ENCODE results near the gene NCKAP5L.
"Not testable (repeated sequence)": the region's sequence is repeated elsewhere in the genome, so short reads cannot be mapped to it uniquely, and the experiment has no call there.

NCKAP5L gene

DNA sequence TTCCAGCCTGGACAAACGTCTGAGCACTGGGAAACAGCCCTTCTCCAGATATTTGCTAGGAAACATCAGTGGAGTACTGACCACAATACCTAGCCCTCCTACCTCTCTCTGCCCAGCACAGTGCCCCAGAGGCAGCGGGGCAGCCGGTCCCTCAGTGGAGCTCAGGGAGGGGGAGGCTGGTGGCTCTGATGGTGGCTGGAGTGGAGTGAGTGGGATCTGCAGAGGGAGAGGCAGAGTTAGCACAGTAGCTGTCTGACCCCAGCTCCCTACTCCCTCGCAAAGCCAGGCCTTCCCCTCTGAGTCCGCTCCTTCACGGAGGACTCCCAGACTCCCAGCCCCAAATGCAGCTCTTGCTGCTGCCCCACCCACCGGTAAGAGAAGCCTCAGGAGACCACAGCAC is 30.0 kb downstream of the NCKAP5L start:
- DNase-seq = no peak

- no peak for DNase-seq
Measured at GRCh38 chr12:49797449-49797776, 30.8 kb downstream of the NCKAP5L start.

DNA sequence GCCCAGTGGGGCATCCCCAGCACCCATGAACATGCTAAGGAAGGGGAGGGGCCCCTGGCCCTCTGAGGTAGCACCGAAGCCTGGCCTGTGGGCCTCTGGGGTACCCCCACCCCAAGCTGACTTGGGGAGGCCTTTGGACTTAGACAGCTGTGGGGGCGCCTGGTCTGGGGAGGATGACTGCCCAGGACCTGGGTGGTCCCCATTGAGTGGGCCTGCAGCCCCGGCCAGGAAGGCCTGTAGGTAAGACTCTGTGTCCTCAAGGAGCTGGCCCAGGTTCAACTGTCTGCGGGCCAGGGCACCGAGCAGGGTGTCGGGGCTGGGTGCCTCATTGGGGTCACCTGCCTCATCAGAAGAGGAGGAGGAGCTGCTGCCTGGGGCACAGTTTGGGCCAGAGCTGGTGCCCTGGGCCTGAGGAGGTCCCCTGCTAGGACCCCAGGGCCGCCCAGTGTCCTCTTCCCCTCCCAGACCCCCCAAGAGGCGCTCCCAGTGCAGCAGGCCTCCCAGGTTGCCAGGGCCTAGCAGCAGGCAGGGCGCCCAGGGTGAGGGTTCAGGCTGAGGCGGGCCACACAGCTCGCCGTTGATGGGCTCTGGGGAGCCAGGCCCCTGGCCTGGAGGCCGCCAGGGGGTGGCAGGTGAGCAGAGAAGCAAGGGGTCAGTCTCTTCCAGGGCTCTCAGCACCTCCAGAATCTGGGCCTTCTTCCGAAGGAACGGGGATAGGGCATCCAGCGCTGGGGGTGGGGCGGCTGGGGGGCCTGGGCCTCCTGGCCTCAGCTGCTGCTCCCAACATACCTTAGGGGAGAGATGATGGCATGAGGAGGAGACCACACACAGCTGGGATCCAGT is 31.4 kb downstream of the NCKAP5L start:
- DNase-seq = no peak

GRCh38 chr12:49796155-49796554 is 32.1 kb downstream of the NCKAP5L start:
- no peak for DNase-seq

DNA sequence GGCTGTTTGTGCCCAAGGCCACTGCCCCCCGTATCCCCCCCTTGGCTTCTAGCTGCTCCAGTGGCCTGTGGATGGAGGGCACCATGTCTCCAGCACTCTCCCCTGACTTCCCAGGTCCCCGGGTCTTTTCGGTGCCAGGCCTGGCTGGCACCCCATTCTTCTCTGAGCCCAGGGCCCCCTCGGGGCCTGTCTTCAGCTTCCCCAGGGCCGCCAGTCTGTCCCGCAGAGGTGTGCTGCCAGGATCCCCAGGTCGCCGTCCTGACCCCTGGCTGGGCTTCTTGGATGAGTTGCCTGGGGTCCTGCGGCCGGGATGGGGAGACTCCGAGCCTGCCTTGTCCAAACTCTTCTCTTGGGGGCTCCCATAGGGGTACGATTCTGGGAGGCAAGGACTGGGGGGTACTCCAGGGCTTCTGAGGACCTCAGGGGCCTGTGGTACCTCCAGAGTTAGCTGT is 32.5 kb downstream of the NCKAP5L start:
- no peak for DNase-seq

- no peak for DNase-seq
Measured at GRCh38 chr12:49794811-49795653, 33.2 kb downstream of the NCKAP5L start.

GRCh38 chr12:49794021-49794420 is 34.2 kb downstream of the NCKAP5L start:
- DNase-seq = no peak

DNA sequence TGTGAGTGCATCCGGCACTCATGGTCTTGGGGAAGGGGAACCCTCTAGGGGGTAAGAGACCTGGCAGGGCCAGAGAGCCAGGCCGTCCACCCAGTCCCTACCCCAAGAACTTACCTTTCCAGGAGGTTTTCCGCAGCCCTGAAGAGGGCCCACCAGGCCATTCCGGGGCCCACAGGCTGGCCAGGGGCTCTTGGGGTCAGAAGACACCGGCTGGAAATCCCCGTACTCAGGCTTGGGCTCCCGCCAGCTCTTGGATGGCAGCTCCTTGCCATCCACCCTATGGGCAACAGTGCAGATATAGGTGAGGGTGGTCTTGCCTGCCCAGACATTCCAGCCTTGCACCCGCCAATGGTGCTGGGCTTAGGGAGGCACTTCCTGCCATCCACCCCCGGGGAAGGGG is 34.6 kb downstream of the NCKAP5L start:
- no peak for DNase-seq

DNA sequence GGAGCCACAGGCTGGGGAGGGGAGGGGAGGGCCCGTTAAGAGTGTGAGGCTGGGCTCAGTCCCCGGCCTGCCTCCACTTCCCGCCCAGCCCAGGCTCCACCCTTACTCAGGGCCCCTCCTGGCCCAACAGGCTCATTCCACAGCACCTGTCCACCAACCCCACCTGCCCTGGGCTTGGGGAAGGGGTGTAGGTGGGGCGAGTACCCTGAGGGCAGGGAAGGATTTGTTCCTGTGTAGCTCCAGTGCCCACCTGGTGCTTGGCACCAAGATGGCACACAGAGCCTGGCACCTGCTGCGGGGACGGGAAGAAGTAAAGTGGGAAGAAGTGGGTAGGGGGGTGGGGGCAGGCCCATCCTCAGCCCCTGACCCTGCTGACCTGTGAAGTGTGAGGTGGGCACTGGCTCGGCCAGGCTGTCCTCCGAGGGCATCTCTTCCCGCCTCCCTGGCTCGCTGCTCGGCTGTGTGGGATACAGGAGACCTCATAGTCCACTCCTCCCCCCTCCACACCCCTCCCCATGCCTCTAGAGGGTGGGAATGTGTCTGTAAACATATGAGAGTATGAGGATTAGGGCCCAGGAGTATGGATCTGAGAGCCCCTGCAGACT is 35.1 kb downstream of the NCKAP5L start:
- no peak for DNase-seq

DNA sequence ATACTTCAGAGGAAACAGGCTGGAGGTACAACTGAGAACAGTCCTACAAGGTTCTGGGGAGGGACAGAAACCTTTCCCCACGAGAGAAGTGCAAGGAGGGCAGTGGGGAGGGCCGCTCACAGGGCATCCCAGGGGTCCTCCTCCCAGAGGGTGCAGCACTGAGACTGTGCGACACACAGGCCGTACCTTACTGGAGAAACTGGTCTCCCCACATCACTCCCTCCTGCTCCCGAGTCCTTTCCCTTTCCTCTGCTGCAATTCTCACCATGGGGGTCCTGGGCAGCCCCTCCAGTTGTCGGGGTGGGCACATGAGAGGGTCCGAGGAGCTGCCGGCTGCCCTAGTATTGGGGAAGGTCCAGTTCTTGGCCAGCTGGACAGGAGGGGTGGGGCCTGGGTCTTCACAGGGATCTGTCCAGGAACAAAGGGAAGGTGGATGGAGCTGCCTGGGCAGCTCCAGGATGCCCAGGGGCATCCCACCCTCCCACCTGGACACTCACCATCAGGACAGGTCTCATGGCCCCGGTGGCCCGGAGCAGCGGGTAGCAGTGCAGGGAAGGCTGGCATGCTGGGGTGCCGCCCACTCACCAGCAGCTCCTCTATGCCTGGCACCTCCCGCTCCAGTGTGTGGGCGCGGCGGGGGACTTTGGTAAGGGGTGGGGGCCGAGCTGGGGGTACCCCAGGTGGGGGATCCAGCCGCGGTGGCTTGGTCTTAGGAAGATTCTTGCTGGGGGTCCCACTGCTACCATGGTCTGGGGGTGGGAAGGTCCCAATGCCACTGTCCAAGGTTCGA is 35.8 kb downstream of the NCKAP5L start:
- DNase-seq = no peak

DNA sequence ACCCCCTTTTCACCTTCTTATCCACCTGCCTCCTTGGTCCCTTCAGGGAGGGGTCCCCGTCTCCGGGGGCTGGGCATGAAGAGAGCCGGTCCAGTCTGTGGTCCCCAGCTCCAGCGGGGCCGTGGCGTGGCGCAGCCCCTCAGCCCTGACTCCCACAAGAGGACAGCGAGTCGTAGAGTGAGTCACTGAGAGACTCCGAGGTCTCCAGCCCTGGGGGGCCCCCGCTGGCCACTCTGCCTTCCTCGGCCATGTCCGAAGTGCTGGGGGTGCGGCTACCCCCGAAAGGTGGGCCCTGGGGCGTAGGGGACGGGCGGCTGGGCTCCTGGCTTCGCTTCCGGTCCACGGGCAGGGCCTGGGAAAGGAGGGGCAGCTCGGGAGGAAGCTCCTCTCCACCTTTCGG is 36.5 kb downstream of the NCKAP5L start:
- DNase-seq = no peak

- no peak for DNase-seq
Measured at GRCh38 chr12:49790741-49791555, 37.3 kb downstream of the NCKAP5L start.

- no peak for DNase-seq
Measured at GRCh38 chr12:49789992-49790391, 38.2 kb downstream of the NCKAP5L start.

DNA sequence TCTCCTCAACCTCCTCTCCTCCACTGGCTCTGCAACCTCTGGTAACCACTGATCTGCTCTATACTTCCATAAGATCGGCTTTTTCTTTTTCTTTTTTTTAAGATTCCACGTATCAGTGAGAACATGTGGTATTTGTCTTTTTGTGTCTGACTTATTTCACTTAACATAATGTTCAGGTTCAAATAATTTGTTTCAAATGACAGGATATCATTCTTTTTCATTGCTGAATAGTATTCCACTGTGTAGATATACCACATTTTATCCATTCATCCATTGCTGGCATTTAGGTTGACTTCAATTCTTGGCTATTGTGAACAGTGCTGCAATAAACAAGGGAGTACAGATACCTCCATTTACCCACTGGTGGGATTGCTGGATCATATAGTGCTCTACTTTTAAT is 40.5 kb downstream of the NCKAP5L start:
- no peak for DNase-seq

GRCh38 chr12:49784756-49785409 is 43.3 kb downstream of the NCKAP5L start:
- no peak for DNase-seq

DNA sequence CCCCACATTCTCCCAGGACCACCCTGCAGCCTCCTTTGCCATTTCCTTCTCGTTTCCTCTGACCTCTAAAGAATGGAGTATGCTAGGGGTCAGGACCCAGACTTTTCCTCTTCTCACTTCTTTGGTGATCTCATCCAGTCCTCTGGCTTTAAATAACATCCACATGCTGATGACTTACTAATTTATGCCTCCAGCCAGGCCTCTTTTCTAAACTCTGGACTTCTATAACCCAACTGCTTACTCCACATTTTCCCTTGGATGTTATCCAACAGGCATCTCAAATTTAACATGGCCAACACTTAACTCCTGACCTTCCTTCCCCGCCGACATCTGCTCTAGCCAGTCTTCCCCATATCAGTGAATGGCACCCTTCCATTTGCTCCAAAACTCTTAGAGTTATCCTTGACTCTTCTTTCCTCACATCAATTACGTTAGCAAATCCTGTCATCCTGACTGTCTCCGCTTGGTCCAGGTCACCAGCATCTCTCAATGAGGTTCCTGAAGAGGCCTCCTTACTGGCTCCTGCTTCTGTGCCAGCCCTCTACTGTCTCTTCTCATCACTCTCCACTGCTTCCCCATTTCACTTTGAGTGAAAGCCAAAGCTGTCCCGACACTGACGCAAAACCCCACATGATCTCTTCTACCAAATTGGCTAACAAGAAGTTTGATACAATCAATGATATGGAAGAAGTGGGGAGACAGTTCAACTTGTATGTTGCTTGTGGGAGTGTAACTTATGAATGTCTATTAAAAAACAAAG is 44.1 kb downstream of the NCKAP5L start:
- no peak for DNase-seq

- DNase-seq = not testable (repeated sequence)
Measured at GRCh38 chr12:49780914-49781313, 47.3 kb downstream of the NCKAP5L start.

- no peak for DNase-seq
Measured at GRCh38 chr12:49779581-49779980, 48.6 kb downstream of the NCKAP5L start.

DNA sequence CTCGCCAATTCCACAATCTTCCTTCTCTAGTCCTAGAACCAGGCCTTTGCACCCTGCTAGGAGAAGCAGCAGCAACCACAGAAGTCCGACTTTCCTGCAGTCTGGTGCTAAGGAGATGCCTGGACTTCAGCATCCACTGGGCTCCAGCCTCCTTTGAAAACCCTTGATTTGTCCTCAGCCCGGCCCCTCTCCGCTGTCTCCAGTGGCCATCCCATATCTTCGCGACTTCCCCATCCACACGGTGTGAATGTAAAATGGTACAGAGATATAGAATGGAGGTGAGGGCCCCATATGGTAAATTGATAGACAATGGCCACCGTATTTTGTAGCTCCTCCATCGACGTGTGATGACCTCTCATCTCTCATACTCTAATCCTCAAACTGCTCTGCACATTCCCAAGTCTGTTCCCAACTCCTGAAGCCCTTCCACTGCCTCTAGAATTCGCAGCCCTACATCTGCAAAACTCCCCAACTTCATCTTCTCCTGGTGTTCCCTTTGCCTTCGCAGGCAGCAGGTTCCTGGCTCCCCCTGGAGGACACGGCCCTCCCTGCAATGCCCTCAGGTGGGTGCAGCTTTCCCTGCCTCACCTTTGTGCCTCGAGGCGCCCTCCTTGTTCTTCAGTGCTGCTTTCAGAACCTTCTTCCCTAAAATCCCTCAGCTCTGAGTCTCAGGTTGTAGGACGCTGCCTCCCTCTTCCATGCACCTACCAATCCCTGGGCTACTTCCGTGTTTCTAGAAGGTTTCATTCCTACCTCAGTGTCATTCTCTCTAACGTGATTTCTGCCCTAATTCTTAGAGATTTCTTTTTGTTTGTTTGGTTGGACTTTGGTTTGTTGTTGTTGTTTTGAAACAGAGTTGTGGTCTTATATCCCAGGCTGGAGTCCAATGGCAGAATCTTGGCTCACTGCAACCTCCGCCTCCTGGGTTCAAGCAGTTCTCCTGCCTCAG is 50.1 kb downstream of the NCKAP5L start:
- no peak for DNase-seq
